ENCODE results near the gene GNAI3.

The GNAI3 gene

GRCh38 chr1:109622137-109622892 lies 73.9 kb downstream of the GNAI3 start:
- no peak for DNase-seq (ENCODE audit: extremely low read depth in 1 of 2, low read depth in 1 of 2)

- DNase-seq (ENCODE audit: extremely low read depth in 1 of 2, low read depth in 1 of 2) = no peak
These were observed 74.5 kb downstream of the GNAI3 start for GRCh38 chr1:109622895-109623294.

- DNase-seq (ENCODE audit: extremely low read depth in 1 of 2, low read depth in 1 of 2) = no peak
These were observed 75.3 kb downstream of the GNAI3 start for GRCh38 chr1:109623601-109624161.

- no peak for DNase-seq (ENCODE audit: extremely low read depth in 1 of 2, low read depth in 1 of 2)
These were observed 76.0 kb downstream of the GNAI3 start for GRCh38 chr1:109624201-109625010.

- DNase-seq (ENCODE audit: extremely low read depth in 1 of 2, low read depth in 1 of 2) = no peak
These were observed 76.8 kb downstream of the GNAI3 start for GRCh38 chr1:109625176-109625575.

GRCh38 chr1:109625601-109626560 lies 77.5 kb downstream of the GNAI3 start:
- DNase-seq (ENCODE audit: extremely low read depth in 1 of 2, low read depth in 1 of 2) = no peak

- DNase-seq (ENCODE audit: extremely low read depth in 1 of 2, low read depth in 1 of 2) = no peak
These were observed 78.4 kb downstream of the GNAI3 start for GRCh38 chr1:109626682-109627408.

GRCh38 chr1:109627692-109628399 lies 79.4 kb downstream of the GNAI3 start:
- no peak for DNase-seq (ENCODE audit: extremely low read depth in 1 of 2, low read depth in 1 of 2)

- DNase-seq (ENCODE audit: extremely low read depth in 1 of 2, low read depth in 1 of 2) = no peak
These were observed 80.3 kb downstream of the GNAI3 start for GRCh38 chr1:109628540-109629321.

- no peak for DNase-seq (ENCODE audit: extremely low read depth in 1 of 2, low read depth in 1 of 2)
These were observed 81.1 kb downstream of the GNAI3 start for GRCh38 chr1:109629372-109630030.

- DNase-seq (ENCODE audit: extremely low read depth in 1 of 2, low read depth in 1 of 2) = no peak
These were observed 81.9 kb downstream of the GNAI3 start for GRCh38 chr1:109630081-109630897.

- DNase-seq (ENCODE audit: extremely low read depth in 1 of 2, low read depth in 1 of 2) = no peak
These were observed 82.6 kb downstream of the GNAI3 start for GRCh38 chr1:109630898-109631512.

- DNase-seq (ENCODE audit: extremely low read depth in 1 of 2, low read depth in 1 of 2) = no peak
These were observed 83.4 kb downstream of the GNAI3 start for GRCh38 chr1:109631513-109632505.

- no peak for DNase-seq (ENCODE audit: extremely low read depth in 1 of 2, low read depth in 1 of 2)
These were observed 84.4 kb downstream of the GNAI3 start for GRCh38 chr1:109632671-109633346.

- no peak for DNase-seq (ENCODE audit: extremely low read depth in 1 of 2, low read depth in 1 of 2)
These were observed 85.9 kb downstream of the GNAI3 start for GRCh38 chr1:109634292-109634691.
